Epithelial cell of proximal tubule (primary cell): ENCODE measurements around the gene TRIM22. TPM values are rescaled to one million over a fixed set of nuclear protein-coding genes. Genes with fewer than 3 reads are reported as not detected.
"Not testable (repeated sequence)": the region's sequence is repeated elsewhere in the genome, so short reads cannot be mapped to it uniquely, and the experiment has no call there.

Experiments
- DNase-seq: peaks from one replicate; pipeline ENCODE4 v3.0.0-alpha.2; 2011; ENCODE audit warnings: low read depth
- H3K4me3 ChIP-seq: 2 replicates; pipeline ENCODE4 v1.5.1; 2011; ENCODE audit warnings: low read depth, mild to moderate bottlenecking, low read length
- total RNA-seq: library from RNA; depleted of rRNA; stranded (reverse); fragments of >200 nt; gene quantifications from 2 replicates; pipeline ENCODE4 v1.2.3, GENCODE V29; 2015
- TF ChIP-seq, protein P1 (sequence below): conservative IDR thresholded peaks from 2 replicates; pipeline ENCODE4 v1.5.1; 2012; ENCODE audit warnings: low read depth, mild to moderate bottlenecking, low read length

TRIM22 gene
- total RNA-seq, 1 donor from 2014 or later, result 18.9 TPM

DNA sequence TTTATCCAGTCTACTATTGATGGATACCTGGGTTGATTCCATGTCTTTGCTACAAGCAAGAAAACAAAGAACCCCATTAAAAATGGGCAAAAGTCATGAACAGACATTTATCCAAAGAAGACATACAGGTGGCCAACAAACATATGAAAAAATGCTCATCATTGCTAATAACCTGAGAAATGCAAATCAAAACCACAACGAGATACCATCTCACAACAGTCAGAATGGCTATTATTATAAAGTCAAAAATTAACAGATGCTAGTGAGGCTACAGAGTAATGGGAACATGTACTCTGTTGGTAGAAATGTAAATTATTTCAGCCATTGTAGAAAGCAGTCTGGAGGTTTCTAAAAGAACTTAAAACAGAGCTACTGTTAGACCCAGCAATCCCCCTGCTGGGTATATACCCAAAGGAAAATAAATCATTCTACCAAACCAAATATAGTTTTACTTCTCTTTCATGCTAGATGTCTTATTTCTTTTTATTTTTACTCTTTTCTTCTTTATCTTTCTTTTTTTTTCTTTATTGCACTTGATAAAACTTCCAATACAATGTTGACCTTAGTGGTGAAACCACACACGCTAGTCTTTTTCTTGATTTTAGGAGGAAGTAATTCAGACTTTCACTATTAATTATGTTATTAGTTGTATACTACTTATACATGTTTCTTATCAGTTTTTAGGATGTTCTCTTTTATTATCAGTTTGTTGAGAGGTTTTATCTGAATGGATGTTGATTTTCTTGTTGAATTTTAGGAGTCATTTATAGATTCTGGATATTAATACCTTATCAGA, 14.3 kb downstream of the TRIM22 start:
- TF ChIP-seq, protein P1, sequence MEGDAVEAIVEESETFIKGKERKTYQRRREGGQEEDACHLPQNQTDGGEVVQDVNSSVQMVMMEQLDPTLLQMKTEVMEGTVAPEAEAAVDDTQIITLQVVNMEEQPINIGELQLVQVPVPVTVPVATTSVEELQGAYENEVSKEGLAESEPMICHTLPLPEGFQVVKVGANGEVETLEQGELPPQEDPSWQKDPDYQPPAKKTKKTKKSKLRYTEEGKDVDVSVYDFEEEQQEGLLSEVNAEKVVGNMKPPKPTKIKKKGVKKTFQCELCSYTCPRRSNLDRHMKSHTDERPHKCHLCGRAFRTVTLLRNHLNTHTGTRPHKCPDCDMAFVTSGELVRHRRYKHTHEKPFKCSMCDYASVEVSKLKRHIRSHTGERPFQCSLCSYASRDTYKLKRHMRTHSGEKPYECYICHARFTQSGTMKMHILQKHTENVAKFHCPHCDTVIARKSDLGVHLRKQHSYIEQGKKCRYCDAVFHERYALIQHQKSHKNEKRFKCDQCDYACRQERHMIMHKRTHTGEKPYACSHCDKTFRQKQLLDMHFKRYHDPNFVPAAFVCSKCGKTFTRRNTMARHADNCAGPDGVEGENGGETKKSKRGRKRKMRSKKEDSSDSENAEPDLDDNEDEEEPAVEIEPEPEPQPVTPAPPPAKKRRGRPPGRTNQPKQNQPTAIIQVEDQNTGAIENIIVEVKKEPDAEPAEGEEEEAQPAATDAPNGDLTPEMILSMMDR, result no peak
- H3K4me3 ChIP-seq, result no peak overlapping the region
- no peak for DNase-seq

DNA sequence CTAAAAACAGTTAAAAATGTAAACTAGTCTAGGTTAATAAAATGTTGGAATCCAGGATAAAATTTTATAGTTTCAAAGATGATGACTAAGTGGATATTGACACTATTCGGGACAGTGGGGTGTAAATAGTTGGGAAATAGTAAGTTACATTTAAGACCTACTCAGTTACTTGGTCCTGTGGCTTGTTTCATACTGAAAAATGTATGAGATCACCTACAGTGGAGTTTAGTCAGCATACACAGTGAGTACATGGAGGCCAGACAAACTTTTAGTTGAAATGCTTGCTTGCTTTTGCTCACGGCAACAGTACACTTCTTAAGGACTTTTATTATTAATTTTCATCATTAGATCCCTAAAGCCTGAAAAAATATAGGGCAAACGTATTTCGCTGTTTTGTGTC, 16.1 kb downstream of the TRIM22 start:
- no peak overlapping the region for H3K4me3 ChIP-seq
- TF ChIP-seq, protein P1, result no peak
- no peak for DNase-seq

DNA sequence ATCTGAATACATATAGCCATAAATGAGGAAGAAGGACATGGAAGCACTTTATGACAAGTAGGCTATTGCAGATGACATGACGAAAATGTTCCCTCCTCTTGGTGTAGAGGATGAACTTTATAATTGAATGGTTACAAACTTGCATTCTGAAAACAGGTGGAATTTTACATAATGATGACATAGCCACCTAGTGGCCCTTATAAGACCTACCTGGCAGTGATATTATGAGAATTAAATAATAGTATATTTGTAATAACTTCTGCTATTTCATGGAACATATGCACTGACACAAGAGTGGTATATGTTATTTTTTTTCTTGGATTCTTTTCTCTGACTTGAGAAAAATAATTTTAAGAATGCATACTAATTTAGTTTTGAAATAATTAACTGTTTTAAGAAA, 22.9 kb downstream of the TRIM22 start:
- H3K4me3 ChIP-seq, result no peak overlapping the region
- DNase-seq, result no peak
- TF ChIP-seq, protein P1, result peak; percentile 52

DNA sequence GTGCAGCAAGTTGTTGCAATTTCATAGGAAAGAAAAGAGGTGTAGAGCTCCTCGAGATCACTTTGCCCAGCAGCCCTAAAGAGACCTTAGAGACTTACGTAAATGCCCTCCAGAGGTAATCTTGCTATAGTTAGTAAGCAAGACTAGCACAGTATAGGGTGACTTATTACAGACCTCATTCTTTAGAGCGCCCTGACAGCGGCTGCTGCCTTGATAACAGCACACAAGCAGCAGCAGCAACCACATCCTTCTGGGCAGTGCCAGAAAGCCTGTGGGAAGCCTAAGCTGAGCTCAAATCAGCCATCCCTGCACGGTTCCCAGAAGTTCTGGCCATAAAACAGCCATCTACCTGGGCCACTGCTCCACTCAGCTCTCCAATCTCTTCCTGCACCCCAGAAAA, 24.1 kb downstream of the TRIM22 start:
- TF ChIP-seq, protein P1, result no peak
- H3K4me3 ChIP-seq, result no peak overlapping the region
- DNase-seq, result no peak

DNA sequence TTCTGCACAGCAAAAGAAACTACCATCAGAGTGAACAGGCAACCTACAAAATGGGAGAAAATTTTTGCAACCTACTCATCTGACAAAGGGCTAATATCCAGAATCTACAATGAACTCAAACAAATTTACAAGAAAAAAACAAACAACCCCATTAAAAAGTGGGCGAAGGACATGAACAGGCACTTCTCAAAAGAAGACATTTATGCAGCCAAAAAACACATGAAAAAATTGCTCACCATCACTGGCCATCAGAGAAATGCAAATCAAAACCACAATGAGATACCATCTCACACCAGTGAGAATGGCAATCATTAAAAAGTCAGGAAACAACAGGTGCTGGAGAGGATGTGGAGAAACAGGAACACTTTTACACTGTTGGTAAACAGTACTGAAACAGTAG, 26.9 kb downstream of the TRIM22 start:
- DNase-seq, H3K4me3 ChIP-seq: not testable (repeated sequence)

DNA sequence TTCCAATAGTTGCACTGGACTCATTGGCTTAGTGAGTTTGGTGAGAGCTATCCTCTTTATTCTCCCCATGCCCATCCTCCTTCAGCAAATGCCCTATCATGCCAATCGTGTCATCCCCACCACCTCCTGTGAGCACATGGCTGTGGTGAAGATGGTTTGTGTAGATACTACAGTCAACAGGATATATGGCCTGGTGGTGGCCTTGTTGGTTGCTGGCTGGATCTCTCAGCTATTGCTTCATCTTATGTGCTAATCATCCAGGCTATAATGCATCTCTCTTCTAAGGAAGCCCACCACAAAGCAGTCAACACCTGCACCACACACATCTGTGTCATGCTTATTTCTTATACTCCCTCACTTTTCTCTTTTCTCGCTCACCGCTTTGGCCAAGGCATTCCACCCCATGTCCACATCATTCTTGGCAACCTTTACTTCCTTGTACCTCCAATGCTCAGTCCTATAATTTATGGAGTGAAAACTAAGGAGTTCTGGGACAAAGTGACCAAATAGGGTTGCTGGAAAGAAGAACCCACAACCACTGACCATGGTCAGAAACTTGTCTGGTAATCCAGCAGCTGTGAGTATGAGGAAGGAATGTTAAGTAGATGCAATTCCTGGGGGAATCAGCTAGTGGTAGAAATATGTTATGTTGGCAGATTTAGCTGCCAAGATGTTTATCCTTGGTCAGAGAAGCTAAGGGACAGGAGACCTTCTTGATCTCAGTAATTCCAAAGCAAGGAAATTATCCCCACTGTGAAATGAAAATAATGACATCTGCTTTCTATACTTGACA, 30.3 kb downstream of the TRIM22 start:
- H3K4me3 ChIP-seq, result no peak overlapping the region
- DNase-seq, result no peak
- TF ChIP-seq, protein P1, result no peak

DNA sequence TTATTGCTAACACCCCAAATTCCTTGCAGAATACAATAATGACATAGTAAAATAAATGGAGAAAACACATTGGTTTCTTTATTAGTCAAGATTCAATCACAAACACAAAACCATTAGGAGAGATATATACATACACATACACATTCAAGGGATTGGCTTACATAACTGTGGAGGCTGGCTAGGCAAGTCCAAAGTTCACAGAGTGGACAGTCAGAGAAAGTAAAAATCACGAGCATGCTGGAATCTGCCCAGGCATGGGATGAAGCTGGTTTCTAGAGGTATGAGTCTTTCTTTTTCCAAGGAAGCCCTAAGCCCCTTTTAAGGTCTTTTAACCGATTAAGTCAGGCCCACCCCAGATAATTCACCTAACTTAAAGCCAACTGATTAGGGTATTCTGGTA, 33.0 kb downstream of the TRIM22 start:
- no peak for DNase-seq
- H3K4me3 ChIP-seq, result no peak overlapping the region
- TF ChIP-seq, protein P1, result no peak
